HEK293 (cell line): Measurements from ENCODE around the gene GIMAP5.

Source experiments
- CTCF ChIA-PET: fragments of 350-600 bp; formaldehyde crosslinking; extraction: SDS; loops from one replicate; lab custom pipeline; 2021; ENCODE audit warnings: antibody characterized with exemption; lab: Yijun Ruan, JAX
- POLR2A ChIA-PET: fragments of 300-600 bp; formaldehyde crosslinking; extraction: SDS; loops from one replicate; lab custom pipeline; 2020; ENCODE audit warnings: antibody characterized with exemption, inconsistent platforms; lab: Yijun Ruan, JAX
- H3K27ac ChIP-seq: fragments of 200-500 bp; sonication (Bioruptor generic); 2 replicates; pipeline ENCODE4 v1.5.1; 2014; ENCODE audit warnings: low read depth, low read length, control low read depth, inconsistent platforms; ENCODE audit errors: extremely low read depth
- H3K36me3 ChIP-seq, 2 experiments: fragments of 200-500 bp in 1 of 2; sonication (Bioruptor generic) in 1 of 2; 1 replicate in 1 of 2; 2 replicates in 1 of 2; pipeline ENCODE4 v1.5.1; 2014 to 2017; ENCODE audit warnings: inconsistent platforms in 2 of 2, low read length in 2 of 2; ENCODE audit not compliant: control insufficient read depth in 2 of 2, insufficient read depth in 1 of 2
- H3K4me1 ChIP-seq: fragments of 200-500 bp; sonication (Bioruptor generic); 2 replicates; pipeline ENCODE4 v1.5.1; 2014; ENCODE audit warnings: mild to moderate bottlenecking, low read length, inconsistent platforms; ENCODE audit not compliant: control insufficient read depth, insufficient read depth
- H3K4me3 ChIP-seq: 2 replicates; pipeline ENCODE4 v1.5.1; 2011; ENCODE audit warnings: low read depth, mild to moderate bottlenecking, control low read depth, low read length, moderate library complexity
- H3K9me3 ChIP-seq: fragments of 200-500 bp; sonication (Bioruptor generic); 2 replicates; pipeline ENCODE4 v1.5.1; 2014; ENCODE audit warnings: low read depth, low read length, inconsistent platforms; ENCODE audit not compliant: control insufficient read depth, insufficient read depth
- GFI1B ChIP-seq: fragments of 450-650 bp; formaldehyde crosslinking; IDR thresholded peaks from 2 replicates; pipeline ENCODE4 v1.5.1; 2016; ENCODE audit warnings: missing biosample characterization, missing genetic modification characterization
- KLF7 ChIP-seq: fragments of 450-650 bp; formaldehyde crosslinking; IDR thresholded peaks from 2 replicates; pipeline ENCODE4 v1.5.1; 2016; ENCODE audit warnings: missing biosample characterization, missing genetic modification characterization, borderline replicate concordance
- OSR2 ChIP-seq: fragments of 450-650 bp; formaldehyde crosslinking; IDR thresholded peaks from 2 replicates; pipeline ENCODE4 v1.5.1; 2016; ENCODE audit warnings: missing biosample characterization, missing genetic modification characterization
- PATZ1 ChIP-seq: fragments of 450-650 bp; formaldehyde crosslinking; IDR thresholded peaks from 2 replicates; pipeline ENCODE4 v1.5.1; 2016; ENCODE audit warnings: missing biosample characterization, missing genetic modification characterization
- PRDM10 ChIP-seq: fragments of 450-650 bp; formaldehyde crosslinking; IDR thresholded peaks from 2 replicates; pipeline ENCODE4 v1.5.1; 2016; ENCODE audit warnings: missing biosample characterization, missing genetic modification characterization
- PRDM4 ChIP-seq: fragments of 450-650 bp; formaldehyde crosslinking; IDR thresholded peaks from 2 replicates; pipeline ENCODE4 v1.5.1; 2017; ENCODE audit warnings: missing biosample characterization, missing genetic modification characterization
- REST ChIP-seq: fragments of 450-650 bp; formaldehyde crosslinking; IDR thresholded peaks from 2 replicates; pipeline ENCODE4 v1.5.1; 2016; ENCODE audit warnings: missing biosample characterization, missing genetic modification characterization
- SP2 ChIP-seq: fragments of 450-650 bp; formaldehyde crosslinking; IDR thresholded peaks from 2 replicates; pipeline ENCODE4 v1.5.1; 2016; ENCODE audit warnings: missing biosample characterization, missing genetic modification characterization
- ZBTB17 ChIP-seq: fragments of 450-650 bp; formaldehyde crosslinking; IDR thresholded peaks from 2 replicates; pipeline ENCODE4 v1.5.1; 2016; ENCODE audit warnings: missing biosample characterization, missing genetic modification characterization
- ZBTB21 ChIP-seq: fragments of 450-650 bp; formaldehyde crosslinking; IDR thresholded peaks from 2 replicates; pipeline ENCODE4 v1.5.1; 2017; ENCODE audit warnings: missing biosample characterization, missing genetic modification characterization
- ZBTB48 ChIP-seq: fragments of 450-650 bp; formaldehyde crosslinking; IDR thresholded peaks from 2 replicates; pipeline ENCODE4 v1.5.1; 2016; ENCODE audit warnings: missing biosample characterization, missing genetic modification characterization
- ZNF133 ChIP-seq: fragments of 450-650 bp; formaldehyde crosslinking; IDR thresholded peaks from 2 replicates; pipeline ENCODE4 v1.5.1; 2016; ENCODE audit warnings: missing biosample characterization, missing genetic modification characterization
- ZNF274 ChIP-seq, 2 experiments: fragments of 200-500 bp in 1 of 2; fragments of 450-650 bp in 1 of 2; sonication (Bioruptor generic) in 1 of 2; formaldehyde crosslinking in 1 of 2; IDR thresholded peaks; 2 replicates each; pipeline versions ENCODE4 v1.5.1 to v1.6.1; 2014 to 2016; ENCODE audit warnings: borderline replicate concordance in 1 of 2, inconsistent platforms in 1 of 2, low read length in 1 of 2, missing biosample characterization in 1 of 2, missing genetic modification characterization in 1 of 2
- ZNF362 ChIP-seq: fragments of 450-650 bp; formaldehyde crosslinking; IDR thresholded peaks from 2 replicates; pipeline ENCODE4 v1.5.1; 2016; ENCODE audit warnings: missing biosample characterization, missing genetic modification characterization
- ZNF555 ChIP-seq: fragments of 450-650 bp; formaldehyde crosslinking; conservative IDR thresholded peaks from 2 replicates; pipeline ENCODE4 v1.5.1; 2017; ENCODE audit warnings: missing biosample characterization, mild to moderate bottlenecking, missing genetic modification characterization, inconsistent platforms
- ZNF610 ChIP-seq: fragments of 450-650 bp; formaldehyde crosslinking; IDR thresholded peaks from 2 replicates; pipeline ENCODE4 v1.5.1; 2016; ENCODE audit warnings: missing biosample characterization, missing genetic modification characterization, borderline replicate concordance
- ZNF76 ChIP-seq: fragments of 450-650 bp; formaldehyde crosslinking; IDR thresholded peaks from 2 replicates; pipeline ENCODE4; 2016; ENCODE audit warnings: low read depth, missing biosample characterization, missing genetic modification characterization, borderline replicate concordance

The GIMAP5 gene

GRCh38 chr7:150737265-150738055, at the start of gene GIMAP5:
GIMAP5 (plus strand) TSS chr7:150737418; CDS start chr7:150740885, 3,467 bp downstream.
- H3K36me3 ChIP-seq, result no peaks in the 10 kb centered on the region
- no peak within 1 kb of the TSS for H3K4me3 ChIP-seq
- H3K27ac ChIP-seq, result no peak within 1 kb of the TSS
- TF ChIP-seq ZNF362 (tag by site-specific recombination) (no peak), ZBTB17 (tag by site-specific recombination) (peak; percentile 13; the same call in 1 of the 2 replicates), ZNF555 (tag by site-specific recombination) (no peak)
- TF ChIP-seq, all 188 proteins: peak for 1
- ChIA-PET CTCF (interaction anchor here (0.7 kb wide), 1 partner anchor 424 kb away, joined by 3 read pairs; no protein-coding TSS in a partner anchor), POLR2A (no interaction called here)
- no peaks in the 10 kb centered on the region for H3K9me3 ChIP-seq
- H3K4me1 ChIP-seq, result no peaks in the 10 kb centered on the region

GRCh38 chr7:150688630-150689029, 48.6 kb upstream of the GIMAP5 start:
- no peak overlapping the region for H3K27ac ChIP-seq
- no peak for TF ChIP-seq GFI1B (tag by site-specific recombination)
- no peak for TF ChIP-seq PRDM10 (tag by site-specific recombination)
- TF ChIP-seq ZNF76 (tag by site-specific recombination), result no peak
- TF ChIP-seq OSR2 (tag by site-specific recombination), result no peak
- no peak for TF ChIP-seq ZNF610 (tag by site-specific recombination)
- no peak for TF ChIP-seq PATZ1 (tag by site-specific recombination)
- no peak for TF ChIP-seq PRDM4
- TF ChIP-seq ZNF274 (IDR thresholded peaks at IDR 0.05; ENCODE audit: low read length), result no peak
- no peak for TF ChIP-seq ZNF274 (tag by site-specific recombination; IDR thresholded peaks at IDR 0.05; ENCODE audit: borderline replicate concordance)
- no peak for TF ChIP-seq REST (tag by site-specific recombination)
- TF ChIP-seq ZBTB48 (tag by site-specific recombination), result no peak
- TF ChIP-seq KLF7 (tag by site-specific recombination), result no peak
- no peak for TF ChIP-seq ZNF133
- TF ChIP-seq ZBTB21 (tag by site-specific recombination), result no peak
- TF ChIP-seq SP2 (tag by site-specific recombination), result no peak
- H3K36me3 ChIP-seq, result no peaks in the 10 kb centered on the region
- H3K4me3 ChIP-seq, result no peak overlapping the region
- ChIA-PET POLR2A (no interaction called here), CTCF (no interaction called here)
- no peaks in the 10 kb centered on the region for H3K9me3 ChIP-seq
- no peaks in the 10 kb centered on the region for H3K4me1 ChIP-seq
